HG03439 (cell line): ENCODE measurements around the gene PKMYT1.

Source experiments
- ATAC-seq: cut with Tn5 transposase; IDR thresholded peaks from one replicate; pipeline ENCODE4 v1.9.1; 2021; ENCODE audit warnings: mild to moderate bottlenecking, moderate library complexity; ENCODE audit not compliant: unreplicated experiment

PKMYT1 gene

GRCh38 chr16:3019594-3020246, 39.5 kb upstream of the PKMYT1 start:
- no peak for ATAC-seq

- ATAC-seq: no peak
These were observed 37.7 kb upstream of the PKMYT1 start, which contains the start of gene CLDN6 for GRCh38 chr16:3017794-3018506. Gene CLDN6, minus strand, starts transcription at chr16:3018183. Its CDS starts 2,162 bp downstream, at chr16:3016021.

DNA sequence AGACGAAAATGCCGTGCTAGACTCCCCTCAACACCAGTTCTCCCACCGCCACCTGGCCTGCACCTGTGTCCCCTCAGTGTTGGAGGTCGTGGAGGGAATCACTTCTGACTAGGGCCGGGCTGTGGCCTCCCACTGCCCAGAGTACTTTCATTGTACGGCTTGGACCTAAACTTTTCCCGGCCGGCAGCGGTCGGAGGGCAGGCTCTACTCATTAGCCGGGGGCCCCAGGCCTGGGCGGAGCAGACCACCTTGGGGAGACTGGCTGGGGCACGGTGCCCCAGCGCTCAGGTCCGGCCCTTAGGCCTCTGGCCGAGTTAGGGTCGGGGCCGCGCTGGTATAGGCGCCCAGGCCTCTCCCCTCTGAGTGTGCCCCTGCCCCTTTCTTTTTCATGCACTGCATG, 37.1 kb upstream of the PKMYT1 start:
- no peak for ATAC-seq

- ATAC-seq: no peak
These were observed 35.7 kb upstream of the PKMYT1 start for GRCh38 chr16:3015865-3016521.

GRCh38 chr16:3014971-3015370, 34.7 kb upstream of the PKMYT1 start:
- no peak for ATAC-seq

- no peak for ATAC-seq
These were observed 33.9 kb upstream of the PKMYT1 start for GRCh38 chr16:3013998-3014690.

DNA sequence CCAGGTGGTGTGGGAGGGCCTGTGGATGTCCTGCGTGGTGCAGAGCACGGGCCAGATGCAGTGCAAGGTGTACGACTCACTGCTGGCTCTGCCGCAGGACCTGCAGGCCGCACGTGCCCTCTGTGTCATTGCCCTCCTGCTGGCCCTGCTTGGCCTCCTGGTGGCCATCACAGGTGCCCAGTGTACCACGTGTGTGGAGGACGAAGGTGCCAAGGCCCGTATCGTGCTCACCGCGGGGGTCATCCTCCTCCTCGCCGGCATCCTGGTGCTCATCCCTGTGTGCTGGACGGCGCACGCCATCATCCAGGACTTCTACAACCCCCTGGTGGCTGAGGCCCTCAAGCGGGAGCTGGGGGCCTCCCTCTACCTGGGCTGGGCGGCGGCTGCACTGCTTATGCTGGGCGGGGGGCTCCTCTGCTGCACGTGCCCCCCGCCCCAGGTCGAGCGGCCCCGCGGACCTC, 33.3 kb upstream of the PKMYT1 start:
- ATAC-seq: no peak

- no peak for ATAC-seq
These were observed 32.7 kb upstream of the PKMYT1 start, which contains the start of gene CLDN9 for GRCh38 chr16:3012828-3013420. Gene CLDN9, plus strand, starts transcription at chr16:3012923. Its CDS starts 440 bp downstream, at chr16:3013363.

GRCh38 chr16:3012246-3012645, 32.0 kb upstream of the PKMYT1 start:
- ATAC-seq: no peak

GRCh38 chr16:3010510-3010909, 30.3 kb upstream of the PKMYT1 start:
- ATAC-seq: no peak

DNA sequence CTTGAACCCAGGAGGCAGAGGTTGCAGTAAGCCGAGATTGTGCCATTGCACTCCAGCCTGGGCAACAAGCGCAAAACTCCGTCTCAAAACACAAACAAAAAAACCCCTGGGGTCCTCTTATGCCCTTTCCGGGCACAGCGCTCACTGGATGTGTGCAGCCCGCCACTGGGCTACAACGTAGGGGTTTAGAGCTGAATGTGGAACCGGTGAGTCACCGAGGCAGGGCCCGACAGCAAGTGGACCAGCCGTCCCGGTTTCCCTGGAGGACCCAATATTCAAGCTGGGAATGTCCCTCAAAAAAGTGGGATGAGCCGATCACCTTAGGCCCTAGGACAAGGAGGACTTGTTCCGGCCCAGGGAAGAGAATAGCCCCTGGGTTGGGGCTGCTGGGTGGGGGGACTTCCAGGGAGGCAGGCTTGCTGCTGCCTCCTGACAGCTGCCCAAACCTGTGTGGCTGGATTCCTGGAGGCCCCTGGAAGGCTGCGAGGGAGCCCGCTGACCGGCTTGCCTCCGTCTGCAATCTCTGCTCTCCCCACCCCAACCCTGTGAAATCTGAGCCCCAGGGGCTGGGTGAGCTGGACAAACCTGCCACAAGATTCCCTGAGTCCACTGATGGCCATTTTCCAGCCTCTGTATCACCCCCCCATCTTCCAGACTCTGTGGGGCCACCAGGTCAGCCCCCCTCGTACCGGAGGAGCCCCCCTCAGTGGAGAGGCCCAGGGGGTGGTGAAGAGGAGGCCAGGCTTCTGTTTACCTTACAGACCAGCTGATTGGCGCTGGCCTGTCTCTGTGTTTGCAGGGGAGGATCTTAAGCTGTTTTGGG, 29.5 kb upstream of the PKMYT1 start:
- no peak for ATAC-seq

DNA sequence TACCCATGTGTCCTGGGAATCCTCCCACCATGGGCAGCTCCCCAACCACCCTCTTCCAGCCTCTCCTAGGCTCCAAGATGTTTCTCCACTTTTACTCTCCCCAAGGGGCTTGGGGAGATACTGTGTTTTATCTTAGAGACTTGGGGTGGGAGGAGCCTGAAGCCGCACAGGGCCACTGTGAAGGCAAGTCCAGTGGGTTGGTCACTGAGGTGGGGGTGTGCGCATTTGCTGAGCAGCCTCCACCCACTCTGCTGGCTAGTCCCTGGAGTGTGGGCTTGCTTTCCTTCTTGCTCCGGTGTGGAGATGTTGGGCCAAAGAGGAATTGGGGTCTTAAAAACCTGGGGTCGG, 28.4 kb upstream of the PKMYT1 start:
- ATAC-seq: no peak

- no peak for ATAC-seq
These were observed 27.9 kb upstream of the PKMYT1 start for GRCh38 chr16:3007957-3008689.

DNA sequence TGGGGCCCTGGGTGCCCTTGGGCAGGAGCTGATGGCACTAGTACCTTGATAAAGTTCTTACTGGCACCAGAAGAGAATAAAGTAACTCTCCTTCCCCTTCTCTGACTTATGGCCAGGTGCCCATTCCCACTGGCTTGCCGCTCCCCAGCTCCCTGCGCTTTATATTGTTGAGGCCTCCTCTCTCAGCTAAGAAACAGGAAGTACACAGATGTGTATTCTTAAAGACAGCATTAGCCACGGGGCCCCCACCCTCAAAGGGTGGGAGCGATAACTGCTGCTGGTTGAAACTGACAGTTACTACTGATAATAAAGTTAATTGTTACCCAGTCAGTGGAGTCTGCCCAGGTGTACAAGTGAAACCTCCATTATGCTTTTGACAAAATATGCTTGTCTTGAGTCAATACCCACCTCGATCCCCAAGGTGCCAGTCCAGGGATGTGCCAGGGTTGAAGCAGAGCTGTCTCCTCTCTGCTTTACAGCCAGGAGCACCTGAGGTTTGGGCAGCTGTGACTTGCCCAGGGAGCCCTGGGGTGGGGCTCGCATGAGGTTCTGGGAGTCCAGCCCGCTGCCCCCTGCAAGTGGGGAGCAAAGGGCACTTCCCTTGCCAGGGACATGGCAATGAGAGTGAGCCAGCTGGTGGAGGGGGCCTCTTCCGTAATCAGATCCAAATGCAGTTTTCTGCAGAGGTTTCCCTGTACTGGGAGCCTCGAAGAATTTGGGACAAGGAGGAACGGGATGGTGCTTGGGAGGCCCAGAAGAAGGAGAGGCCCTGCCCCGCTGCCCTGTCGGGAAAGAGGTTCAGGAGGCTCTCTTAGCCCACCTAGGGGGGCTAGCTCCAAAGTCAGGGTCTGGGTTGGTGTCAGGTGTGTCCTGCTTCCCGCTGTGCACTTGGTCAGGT, 27.1 kb upstream of the PKMYT1 start:
- ATAC-seq: no peak

DNA sequence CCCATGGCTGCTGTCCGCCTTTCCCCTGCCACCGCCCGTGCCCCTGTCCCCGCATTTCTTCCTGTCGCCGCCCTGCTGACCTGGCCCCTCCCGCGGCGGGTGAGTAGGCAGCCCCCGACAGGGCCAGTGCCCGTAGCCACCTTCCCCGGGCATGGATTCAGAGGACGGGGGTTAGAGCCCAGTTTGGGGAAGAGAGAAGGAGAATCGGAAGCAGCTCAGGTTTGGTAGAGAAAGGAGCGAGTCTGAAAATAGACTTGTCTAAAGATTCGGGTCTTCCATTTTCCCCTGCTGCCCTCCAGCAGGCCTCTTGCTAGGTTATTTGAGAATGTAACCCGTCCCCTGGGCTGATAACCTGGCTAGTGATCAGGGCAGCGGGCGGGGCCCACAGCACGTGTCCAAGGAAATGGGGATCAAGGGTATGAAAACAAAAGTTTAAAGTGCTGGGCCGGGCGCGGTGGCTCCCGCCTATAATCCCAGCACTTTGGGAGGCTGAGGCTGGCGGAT, 24.6 kb upstream of the PKMYT1 start:
- no peak for ATAC-seq

GRCh38 chr16:3004319-3004718, 24.1 kb upstream of the PKMYT1 start:
- no peak for ATAC-seq

DNA sequence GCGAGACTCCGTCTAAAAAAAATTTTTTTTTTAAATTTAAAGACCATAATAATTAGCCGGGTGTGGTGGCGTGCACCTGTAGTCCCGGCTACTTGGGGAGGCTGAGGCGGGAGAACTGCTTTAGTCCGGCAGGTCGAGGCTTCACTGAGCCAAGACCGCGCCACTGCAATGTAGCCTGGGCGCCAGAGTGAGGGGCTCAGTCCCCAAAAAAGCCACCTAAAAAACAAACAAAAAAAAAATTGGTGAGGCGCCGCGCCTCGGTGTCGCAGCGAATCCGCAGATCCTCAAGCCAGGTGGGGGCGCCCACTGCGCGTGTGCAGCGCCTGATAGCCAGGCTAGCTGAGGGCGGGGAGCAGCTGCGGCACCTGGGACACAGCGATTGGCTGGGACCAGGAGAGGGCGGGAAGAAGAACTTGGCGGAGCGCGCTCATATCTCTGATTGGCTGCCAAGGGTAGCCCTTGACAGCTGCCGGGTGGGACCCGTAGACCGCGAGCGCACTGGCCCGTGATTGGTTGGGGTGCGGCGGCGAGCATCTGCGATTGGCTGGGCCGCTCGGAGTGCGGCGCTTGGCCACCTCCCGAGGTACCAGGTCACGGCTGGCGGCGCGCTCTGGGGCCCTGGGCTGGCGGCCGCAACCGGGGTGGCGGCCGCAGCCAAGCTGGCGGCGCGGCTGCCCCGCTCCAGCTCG, 23.5 kb upstream of the PKMYT1 start:
- peak; percentile 95 for ATAC-seq

DNA sequence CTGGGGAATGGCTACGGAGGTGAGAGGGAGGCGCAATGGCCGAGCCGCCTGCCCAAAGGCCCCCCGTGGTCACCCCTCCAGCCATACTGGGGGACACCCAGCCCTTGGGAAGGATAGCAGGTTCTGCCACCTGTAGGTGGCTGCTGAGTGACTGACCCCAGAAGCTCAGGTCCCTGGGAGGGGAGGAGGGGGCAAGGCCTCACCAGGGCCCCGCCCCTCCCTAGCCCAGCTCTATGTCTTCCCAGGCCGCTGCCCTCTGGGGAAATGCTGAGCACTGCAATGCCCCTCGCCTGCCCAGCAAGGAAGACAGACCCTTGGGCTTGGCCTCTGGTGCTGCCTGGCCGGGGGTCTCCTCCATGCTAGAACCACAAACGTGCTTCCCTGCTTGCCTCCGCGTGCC, 21.1 kb upstream of the PKMYT1 start:
- ATAC-seq: no peak
